ENCODE measurements around the gene KSR2. TPM values are rescaled to one million over a fixed set of nuclear protein-coding genes. Genes with fewer than 3 reads are reported as not detected.

KSR2 gene
- total RNA-seq, 1 experiment from 2014 or later = 2.0 TPM

GRCh38 chr12:117417004-117417403 lies 551.8 kb downstream of the KSR2 start:
- Histone ChIP-seq H3K9me3 (ENCODE audit: insufficient read depth, low read depth) (no peaks in the 10 kb centered on the region), H4K20me1 (ENCODE audit: insufficient read depth) (no peaks in the 10 kb centered on the region), H3K9me2 (ENCODE audit: insufficient read depth) (no peaks in the 10 kb centered on the region), H3F3A (ENCODE audit: insufficient read depth, low read depth) (no peaks in the 10 kb centered on the region), H2AFZ (no peak overlapping the region), H3K27ac (no peak overlapping the region), H3K4me1 (replicated peaks; ENCODE audit: insufficient read depth) (no peaks in the 10 kb centered on the region), H3K79me2 (ENCODE audit: low read depth) (no peaks in the 10 kb centered on the region), H3K27me3 (ENCODE audit: insufficient read depth, low read depth) (peaks cover 46% of the 10 kb centered on the region), H3K36me3 (ENCODE audit: low read depth) (no peaks in the 10 kb centered on the region), H3K4me2 (no peak overlapping the region), H3K4me3 (no peak overlapping the region)
- TF ChIP-seq, protein P1, sequence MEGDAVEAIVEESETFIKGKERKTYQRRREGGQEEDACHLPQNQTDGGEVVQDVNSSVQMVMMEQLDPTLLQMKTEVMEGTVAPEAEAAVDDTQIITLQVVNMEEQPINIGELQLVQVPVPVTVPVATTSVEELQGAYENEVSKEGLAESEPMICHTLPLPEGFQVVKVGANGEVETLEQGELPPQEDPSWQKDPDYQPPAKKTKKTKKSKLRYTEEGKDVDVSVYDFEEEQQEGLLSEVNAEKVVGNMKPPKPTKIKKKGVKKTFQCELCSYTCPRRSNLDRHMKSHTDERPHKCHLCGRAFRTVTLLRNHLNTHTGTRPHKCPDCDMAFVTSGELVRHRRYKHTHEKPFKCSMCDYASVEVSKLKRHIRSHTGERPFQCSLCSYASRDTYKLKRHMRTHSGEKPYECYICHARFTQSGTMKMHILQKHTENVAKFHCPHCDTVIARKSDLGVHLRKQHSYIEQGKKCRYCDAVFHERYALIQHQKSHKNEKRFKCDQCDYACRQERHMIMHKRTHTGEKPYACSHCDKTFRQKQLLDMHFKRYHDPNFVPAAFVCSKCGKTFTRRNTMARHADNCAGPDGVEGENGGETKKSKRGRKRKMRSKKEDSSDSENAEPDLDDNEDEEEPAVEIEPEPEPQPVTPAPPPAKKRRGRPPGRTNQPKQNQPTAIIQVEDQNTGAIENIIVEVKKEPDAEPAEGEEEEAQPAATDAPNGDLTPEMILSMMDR (conservative IDR thresholded peaks at IDR 0.05) = no peak
- TF ChIP-seq EZH2 (IDR thresholded peaks at IDR 0.05; ENCODE audit: low read depth) = no peak
- no peak for DNase-seq
- CTCF ChIA-PET = no interaction called here
- no TSS peak for BruUV-seq (replicated peaks)
- POLR2A ChIA-PET (ENCODE audit: unreplicated experiment) = no interaction called here
- intact Hi-C loops (cut with micrococcal nuclease; ENCODE audit: unreplicated experiment) = no loop called here

DNA sequence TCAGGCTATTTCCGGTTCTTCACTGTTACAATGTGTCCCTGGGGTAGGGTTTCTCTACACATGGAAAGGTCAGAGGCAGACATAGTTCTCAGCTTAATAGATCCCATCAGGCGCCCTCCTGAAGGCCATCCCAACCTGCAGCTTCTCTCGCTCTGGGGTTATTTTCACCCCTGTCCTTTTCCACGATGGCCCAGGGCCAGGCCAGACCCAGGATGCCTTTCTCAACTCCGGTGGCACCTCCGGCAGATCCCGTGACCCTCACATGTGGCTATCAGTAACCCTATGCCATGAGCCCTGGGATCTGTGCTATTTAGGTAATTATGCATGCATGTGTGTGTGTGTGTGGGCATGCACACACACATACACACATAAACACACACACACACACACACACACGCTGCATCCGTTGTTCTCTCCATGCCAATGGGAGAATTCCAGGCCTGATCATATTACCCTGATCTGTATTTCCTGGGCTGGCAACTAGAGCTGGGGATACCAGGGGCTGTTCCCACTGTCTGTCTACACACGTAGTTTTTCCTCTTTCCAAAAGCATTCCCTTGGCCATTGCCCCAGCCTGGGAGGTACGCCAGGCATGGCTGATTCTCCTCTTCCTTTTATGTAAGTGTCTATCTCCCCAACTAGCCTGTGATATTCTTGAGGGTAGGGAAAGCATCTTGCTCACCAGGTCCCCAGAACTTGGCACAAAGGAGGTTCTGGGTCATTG lies 556.2 kb downstream of the KSR2 start:
- Histone ChIP-seq H3K9me3 (ENCODE audit: insufficient read depth, low read depth) (no peaks in the 10 kb centered on the region), H2AFZ (no peak overlapping the region), H3K4me1 (replicated peaks; ENCODE audit: insufficient read depth) (no peaks in the 10 kb centered on the region), H4K20me1 (ENCODE audit: insufficient read depth) (no peaks in the 10 kb centered on the region), H3K27ac (no peak overlapping the region), H3F3A (ENCODE audit: insufficient read depth, low read depth) (no peaks in the 10 kb centered on the region), H3K79me2 (ENCODE audit: low read depth) (no peaks in the 10 kb centered on the region), H3K27me3 (ENCODE audit: insufficient read depth, low read depth) (peaks cover 62% of the 10 kb centered on the region), H3K9me2 (ENCODE audit: insufficient read depth) (no peaks in the 10 kb centered on the region), H3K4me2 (no peak overlapping the region), H3K4me3 (no peak overlapping the region), H3K36me3 (ENCODE audit: low read depth) (no peaks in the 10 kb centered on the region)
- ChIA-PET CTCF (no interaction called here), POLR2A (ENCODE audit: unreplicated experiment) (no interaction called here)
- intact Hi-C loops (cut with micrococcal nuclease; ENCODE audit: unreplicated experiment) = no loop called here
- TF ChIP-seq, protein P1 (conservative IDR thresholded peaks at IDR 0.05) = no peak
- TF ChIP-seq EZH2 (IDR thresholded peaks at IDR 0.05; ENCODE audit: low read depth) = no peak
- no peak for DNase-seq
- BruUV-seq (replicated peaks) = no TSS peak

- Histone ChIP-seq H3K27ac (no peak overlapping the region), H3K27me3 (ENCODE audit: insufficient read depth, low read depth) (peaks cover 58% of the 10 kb centered on the region), H3F3A (ENCODE audit: insufficient read depth, low read depth) (no peaks in the 10 kb centered on the region), H3K79me2 (ENCODE audit: low read depth) (no peaks in the 10 kb centered on the region), H4K20me1 (ENCODE audit: insufficient read depth) (no peaks in the 10 kb centered on the region), H3K4me3 (no peak overlapping the region), H3K4me2 (no peak overlapping the region), H3K4me1 (replicated peaks; ENCODE audit: insufficient read depth) (no peaks in the 10 kb centered on the region), H2AFZ (no peak overlapping the region), H3K9me2 (ENCODE audit: insufficient read depth) (no peaks in the 10 kb centered on the region), H3K36me3 (ENCODE audit: low read depth) (no peaks in the 10 kb centered on the region), H3K9me3 (ENCODE audit: insufficient read depth, low read depth) (no peaks in the 10 kb centered on the region)
- no peak for TF ChIP-seq EZH2 (IDR thresholded peaks at IDR 0.05; ENCODE audit: low read depth)
- TF ChIP-seq, protein P1 (conservative IDR thresholded peaks at IDR 0.05) = no peak
- intact Hi-C loops (cut with micrococcal nuclease; ENCODE audit: unreplicated experiment) = no loop called here
- ChIA-PET POLR2A (ENCODE audit: unreplicated experiment) (no interaction called here), CTCF (no interaction called here)
- no TSS peak for BruUV-seq (replicated peaks)
- DNase-seq = no peak
These were observed 559.5 kb downstream of the KSR2 start for GRCh38 chr12:117409286-117409685.
